Naive thymus-derived CD4-positive, alpha-beta T cell (primary cell): ENCODE data around the gene FER. TPM values are rescaled to one million over a fixed set of nuclear protein-coding genes. Genes with fewer than 3 reads are reported as not detected.

Experiments used
- ATAC-seq: fragments of 150-1000 bp; cut with Tn5 transposase; 2 replicates; pipeline ENCODE4 v1.10.0; 2021; ENCODE audit warnings: mild to moderate bottlenecking, moderate library complexity
- CTCF ChIA-PET: fragments of 350-600 bp; sonication (Branson Sonifier 250); formaldehyde crosslinking; loops from one replicate; lab custom pipeline; 2021; ENCODE audit warnings: antibody characterized with exemption; lab: Charles Lee
- POLR2A ChIA-PET: fragments of 350-600 bp; sonication (Branson Sonifier 250); formaldehyde crosslinking; loops from one replicate; lab custom pipeline; 2021; ENCODE audit warnings: antibody characterized with exemption, inconsistent platforms; lab: Charles Lee
- DNase-seq, 9 donors: peaks; one replicate each; pipeline versions ENCODE4 v3.0.0 to v3.0.0-alpha.2; 2020 to 2022; ENCODE audit warnings: mixed read lengths in 1 of 9
- H3K27ac ChIP-seq: one replicate; pipeline ENCODE4 v1.7.0; 2013; ENCODE audit warnings: mild to moderate bottlenecking, low read depth, low read length, moderate library complexity
- H3K27me3 ChIP-seq, 2 donors: one replicate each; pipeline ENCODE4 v1.7.0; 2013; ENCODE audit warnings: low read length in 2 of 2, mild to moderate bottlenecking in 2 of 2, moderate library complexity in 2 of 2; ENCODE audit not compliant: control insufficient read depth in 2 of 2, insufficient read depth in 2 of 2
- H3K36me3 ChIP-seq, 3 experiments: 1 replicate in 2 of 3; 2 replicates in 1 of 3; pipeline ENCODE4 v1.7.0; 2013; ENCODE audit warnings: low read length in 3 of 3, mild to moderate bottlenecking in 3 of 3, moderate library complexity in 1 of 3; ENCODE audit not compliant: insufficient read depth in 3 of 3, control insufficient read depth in 2 of 3
- H3K4me1 ChIP-seq, 2 donors: one replicate each; pipeline ENCODE4 v1.7.0; 2013; ENCODE audit warnings: low read length in 2 of 2, mild to moderate bottlenecking in 2 of 2, moderate library complexity in 1 of 2; ENCODE audit not compliant: control insufficient read depth in 2 of 2, insufficient read depth in 2 of 2
- H3K4me3 ChIP-seq: 2 replicates; pipeline ENCODE4 v1.7.0; 2013; ENCODE audit warnings: mild to moderate bottlenecking, low read length
- H3K9me3 ChIP-seq, 3 experiments: 1 replicate in 2 of 3; 2 replicates in 1 of 3; pipeline ENCODE4 v1.7.0; 2013; ENCODE audit warnings: low read length in 3 of 3; ENCODE audit not compliant: control insufficient read depth in 2 of 3
- H3K27ac Mint-ChIP-seq, 9 donors: one replicate each; pipeline ENCODE4 v1.8.0; 2020 to 2022; ENCODE audit warnings: mixed read lengths in 9 of 9, mild to moderate bottlenecking in 8 of 9, moderate library complexity in 5 of 9, inconsistent platforms in 2 of 9
- H3K27me3 Mint-ChIP-seq, 5 donors: one replicate each; pipeline ENCODE4 v1.8.0; 2021 to 2022; ENCODE audit warnings: mixed read lengths in 5 of 5, mild to moderate bottlenecking in 1 of 5
- H3K36me3 Mint-ChIP-seq, 5 donors: one replicate each; pipeline ENCODE4 v1.8.0; 2020 to 2022; ENCODE audit warnings: mixed read lengths in 5 of 5, mild to moderate bottlenecking in 3 of 5, inconsistent platforms in 1 of 5
- H3K4me1 Mint-ChIP-seq, 7 donors: one replicate each; pipeline ENCODE4 v1.8.0; 2020 to 2022; ENCODE audit warnings: mixed read lengths in 7 of 7, mild to moderate bottlenecking in 3 of 7, inconsistent platforms in 1 of 7
- H3K4me3 Mint-ChIP-seq, 10 donors: one replicate each; pipeline ENCODE4 v1.8.0; 2020 to 2022; ENCODE audit warnings: mild to moderate bottlenecking in 10 of 10, mixed read lengths in 10 of 10, moderate library complexity in 6 of 10, inconsistent platforms in 2 of 10
- H3K9me3 Mint-ChIP-seq, 11 donors: one replicate each; pipeline ENCODE4 v1.8.0; 2020 to 2022; ENCODE audit warnings: mixed read lengths in 11 of 11, mild to moderate bottlenecking in 4 of 11, inconsistent platforms in 1 of 11, moderate library complexity in 1 of 11
- intact Hi-C, 2 donors: fragments of 100-400 bp; cut with micrococcal nuclease; formaldehyde crosslinking; loops; one replicate each; pipeline ENCODE4 v1.15.1; 2023
- polyA plus RNA-seq, 2 donors: library from polyadenylated mRNA; unstranded; fragments of 300-500 nt; fragmentation: Illumina TruSeq; gene quantifications; one replicate each; pipeline ENCODE4 v1.2.3, GENCODE V29; 2021
- total RNA-seq, 6 experiments: library from RNA in 5 of 6; stranded (reverse) in 5 of 6; gene quantifications; 1 replicate in 5 of 6; 2 replicates in 1 of 6; pipeline ENCODE4 v1.2.3 and lab custom pipeline; 2021 to 2026

FER gene
- total and polyA plus RNA-seq, 7 experiments from 2014 or later = 2.7 to 17.6 (median 13.8) TPM

DNA sequence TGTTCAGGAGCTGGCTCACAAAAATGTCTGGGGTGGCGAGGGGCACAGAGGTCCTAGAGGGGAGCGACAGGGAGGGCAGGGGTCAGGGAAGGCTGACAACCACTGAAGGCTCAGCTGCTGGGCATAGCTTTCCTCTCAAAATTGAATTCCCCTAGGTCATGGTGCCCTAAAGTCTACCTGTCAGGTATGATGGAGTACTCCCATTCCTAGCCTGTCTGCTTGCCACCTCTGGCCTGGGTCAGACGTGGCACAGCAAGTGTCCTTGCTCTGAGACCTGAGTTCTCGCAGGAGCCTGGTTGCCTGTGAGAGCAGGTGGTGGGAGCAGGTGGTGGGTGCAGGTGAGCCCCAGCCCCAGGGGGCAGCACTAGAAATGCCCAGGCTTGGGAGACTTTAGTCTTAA, 486.7 kb downstream of the FER start:
- Histone ChIP-seq H3K4me3 (no peak overlapping the region), H3K27me3 (no peaks in the 10 kb centered on the region), H3K27ac (no peak overlapping the region), H3K4me1 (no peaks in the 10 kb centered on the region), H3K36me3 (no peaks in the 10 kb centered on the region), H3K9me3 (no peaks in the 10 kb centered on the region)
- no peaks in the 10 kb centered on the region for H3K4me1 Mint-ChIP-seq
- H3K4me3 Mint-ChIP-seq = no peak overlapping the region
- peaks cover 0 to 11% (median 5%) of the 10 kb centered on the region in 5 donors for H3K36me3 Mint-ChIP-seq
- ChIA-PET CTCF (no interaction called here), POLR2A (no interaction called here)
- intact Hi-C loops = no loop called here
- DNase-seq = no peak
- ATAC-seq = no peak
- peaks cover 4 to 25% (median 10%) of the 10 kb centered on the region in 11 donors for H3K9me3 Mint-ChIP-seq
- H3K27ac Mint-ChIP-seq = no peak overlapping the region
- peaks cover 0 to 16% (median 2%) of the 10 kb centered on the region in 5 donors for H3K27me3 Mint-ChIP-seq

DNA sequence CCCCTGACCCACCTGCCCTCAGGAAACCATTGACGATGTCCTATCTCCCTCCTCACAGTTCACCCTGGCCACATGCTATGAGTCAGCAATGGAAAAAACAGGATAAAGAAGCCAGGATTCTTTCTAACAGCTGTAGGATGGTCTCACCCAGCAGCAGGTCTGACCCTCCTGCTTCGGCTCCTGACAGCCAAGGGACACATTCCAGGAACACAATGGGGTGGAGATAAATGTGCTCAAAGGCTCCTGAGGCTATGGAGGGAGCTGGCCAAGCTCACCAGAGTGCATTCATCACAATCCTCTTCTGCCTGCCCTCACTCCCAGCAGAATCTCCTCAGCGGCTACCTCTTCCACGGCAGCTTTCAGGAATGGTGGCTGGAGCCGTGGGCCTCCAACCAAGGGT, 491.8 kb downstream of the FER start:
- Histone ChIP-seq H3K4me3 (no peak overlapping the region), H3K27ac (no peak overlapping the region), H3K27me3 (no peaks in the 10 kb centered on the region), H3K4me1 (no peaks in the 10 kb centered on the region), H3K36me3 (no peaks in the 10 kb centered on the region), H3K9me3 (no peaks in the 10 kb centered on the region)
- peaks cover 6 to 23% (median 10%) of the 10 kb centered on the region in 11 donors for H3K9me3 Mint-ChIP-seq
- peaks cover 0 to 4% (median 0%) of the 10 kb centered on the region in 7 donors for H3K4me1 Mint-ChIP-seq
- peaks cover 0 to 11% (median 5%) of the 10 kb centered on the region in 5 donors for H3K36me3 Mint-ChIP-seq
- DNase-seq (no peak), ATAC-seq (no peak)
- POLR2A ChIA-PET = no interaction called here
- intact Hi-C loops = no loop called here
- CTCF ChIA-PET = no interaction called here
- H3K27ac Mint-ChIP-seq = no peak overlapping the region
- H3K27me3 Mint-ChIP-seq = peaks cover 0 to 2% (median 0%) of the 10 kb centered on the region in 5 donors
- no peak overlapping the region for H3K4me3 Mint-ChIP-seq

DNA sequence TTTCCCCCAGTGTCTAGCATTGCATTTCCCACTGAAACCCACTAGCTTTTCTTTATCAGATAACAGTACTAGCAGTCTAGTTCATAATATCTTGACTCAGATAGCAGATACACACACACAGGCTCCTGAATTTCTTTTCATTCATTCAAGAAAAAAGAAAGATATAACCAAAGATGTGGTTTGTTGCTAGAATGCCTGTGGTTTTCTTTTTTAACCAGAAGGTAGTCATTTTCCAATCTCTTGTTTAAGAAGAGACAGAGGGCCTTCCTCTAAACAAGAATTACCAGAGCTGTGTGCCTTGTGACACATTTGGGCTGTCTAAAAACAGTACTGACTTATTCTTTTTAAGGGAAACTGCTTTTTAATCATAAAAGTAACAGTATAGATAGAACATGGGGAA, 494.8 kb downstream of the FER start:
- intact Hi-C loops = no loop called here
- peaks cover 0 to 4% (median 0%) of the 10 kb centered on the region in 7 donors for H3K4me1 Mint-ChIP-seq
- H3K4me3 ChIP-seq = no peak overlapping the region
- peaks cover 9 to 24% (median 18%) of the 10 kb centered on the region in 11 donors for H3K9me3 Mint-ChIP-seq
- no peak overlapping the region for H3K27ac Mint-ChIP-seq
- ChIA-PET CTCF (no interaction called here), POLR2A (no interaction called here)
- ATAC-seq = no peak
- H3K27ac ChIP-seq = no peak overlapping the region
- H3K36me3 Mint-ChIP-seq = peaks cover 0 to 19% (median 11%) of the 10 kb centered on the region in 5 donors
- no peaks in the 10 kb centered on the region for H3K4me1 ChIP-seq
- H3K9me3 ChIP-seq = peaks cover 0 to 10% (median 0%) of the 10 kb centered on the region in 3 experiments
- H3K36me3 ChIP-seq = no peaks in the 10 kb centered on the region
- H3K27me3 Mint-ChIP-seq = peaks cover 0 to 10% (median 5%) of the 10 kb centered on the region in 5 donors
- H3K4me3 Mint-ChIP-seq = no peak overlapping the region
- no peak for DNase-seq
- H3K27me3 ChIP-seq = no peaks in the 10 kb centered on the region

DNA sequence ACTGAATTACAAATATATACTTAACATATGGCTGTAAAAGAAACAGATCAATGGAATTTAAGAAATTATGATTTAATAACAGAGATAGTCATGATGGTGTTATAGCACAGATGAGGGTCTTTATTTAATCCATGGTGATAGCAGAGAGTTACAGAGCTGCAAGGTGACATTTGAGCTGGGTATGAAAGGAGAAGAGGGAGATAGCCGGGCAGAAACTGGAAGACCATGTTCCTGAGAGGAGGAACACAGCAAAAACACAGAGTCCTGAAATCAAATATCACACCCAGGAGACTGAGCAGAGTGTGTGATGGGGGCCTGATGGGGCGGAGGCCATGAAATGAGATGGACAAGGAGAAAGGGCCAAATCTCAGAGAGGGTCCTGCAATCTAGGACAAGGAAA, 498.7 kb downstream of the FER start:
- POLR2A ChIA-PET = no interaction called here
- ATAC-seq (no peak), DNase-seq (no peak)
- peaks cover 0 to 15% (median 5%) of the 10 kb centered on the region in 5 donors for H3K27me3 Mint-ChIP-seq
- peaks cover 0 to 10% (median 0%) of the 10 kb centered on the region in 3 experiments for H3K9me3 ChIP-seq
- H3K4me3 Mint-ChIP-seq = no peak overlapping the region
- no peaks in the 10 kb centered on the region for H3K4me1 ChIP-seq
- H3K36me3 Mint-ChIP-seq = peaks cover 0 to 25% (median 11%) of the 10 kb centered on the region in 5 donors
- intact Hi-C loops = no loop called here
- no peak overlapping the region for H3K27ac ChIP-seq
- CTCF ChIA-PET = no interaction called here
- H3K9me3 Mint-ChIP-seq = peaks cover 9 to 26% (median 16%) of the 10 kb centered on the region in 11 donors
- H3K4me3 ChIP-seq = no peak overlapping the region
- H3K27ac Mint-ChIP-seq = no peak overlapping the region
- no peaks in the 10 kb centered on the region for H3K36me3 ChIP-seq
- peaks cover 0 to 4% (median 0%) of the 10 kb centered on the region in 7 donors for H3K4me1 Mint-ChIP-seq
- no peaks in the 10 kb centered on the region for H3K27me3 ChIP-seq
